CD14-positive monocyte (primary cell): ENCODE measurements around the gene TMEM45A. TPM values are rescaled to one million over a fixed set of nuclear protein-coding genes. Genes with fewer than 3 reads are reported as not detected.

Experiments used
- DNase-seq, 3 donors: peaks; one replicate each; pipeline ENCODE4 v3.0.0-alpha.2; 2011 to 2022
- H2AFZ ChIP-seq: 2 replicates; pipeline ENCODE4 v1.6.0; 2012; ENCODE audit warnings: mild to moderate bottlenecking, low read depth, low read length, inconsistent platforms; ENCODE audit not compliant: insufficient read depth, poor library complexity, severe bottlenecking
- H3K27ac ChIP-seq, 2 donors: 1 replicate in 1 of 2; 2 replicates in 1 of 2; pipeline ENCODE4 v1.5.1; 2012 to 2013; ENCODE audit warnings: low read length in 2 of 2, control low read depth in 1 of 2, inconsistent platforms in 1 of 2, low read depth in 1 of 2, mild to moderate bottlenecking in 1 of 2
- H3K27me3 ChIP-seq, 2 donors: one replicate each; pipeline versions ENCODE4 v1.6.0 to v1.6.1; 2011 to 2013; ENCODE audit warnings: low read length in 2 of 2; ENCODE audit not compliant: control insufficient read depth in 2 of 2, insufficient read depth in 2 of 2
- H3K36me3 ChIP-seq, 2 donors: replicated peaks in 1 of 2; 1 replicate in 1 of 2; 2 replicates in 1 of 2; pipeline versions ENCODE4 v1.5.1 to v1.6.1; 2012 to 2013; ENCODE audit warnings: low read length in 2 of 2, control low read depth in 1 of 2, inconsistent platforms in 1 of 2, mild to moderate bottlenecking in 1 of 2; ENCODE audit not compliant: insufficient read depth in 2 of 2, control insufficient read depth in 1 of 2
- H3K4me1 ChIP-seq, 2 donors: 1 replicate in 1 of 2; 2 replicates in 1 of 2; pipeline versions ENCODE4 v1.5.1 to v1.6.1; 2012 to 2013; ENCODE audit warnings: low read length in 2 of 2, control low read depth in 1 of 2, inconsistent platforms in 1 of 2, mild to moderate bottlenecking in 1 of 2, moderate library complexity in 1 of 2; ENCODE audit not compliant: insufficient read depth in 2 of 2, control insufficient read depth in 1 of 2
- H3K4me2 ChIP-seq: replicated peaks from 2 replicates; pipeline ENCODE3; 2012; ENCODE audit warnings: low read length, moderate library complexity, mild to moderate bottlenecking; ENCODE audit not compliant: poor library complexity, severe bottlenecking; ENCODE audit errors: extremely low read depth
- H3K4me3 ChIP-seq, 3 experiments: fragments of 200-600 bp in 1 of 3; sonication (generic) in 1 of 3; replicated peaks in 1 of 3; 1 replicate in 2 of 3; 2 replicates in 1 of 3; pipeline ENCODE4 v1.5.1; 2011 to 2013; ENCODE audit warnings: low read length in 3 of 3, mild to moderate bottlenecking in 3 of 3, control low read depth in 2 of 3, low read depth in 2 of 3, inconsistent platforms in 1 of 3, moderate library complexity in 1 of 3
- H3K79me2 ChIP-seq: 2 replicates; pipeline ENCODE4 v1.6.0; 2012; ENCODE audit warnings: mild to moderate bottlenecking, control low read depth, inconsistent platforms, low read length, moderate library complexity; ENCODE audit not compliant: insufficient read depth
- H3K9ac ChIP-seq: 2 replicates; pipeline ENCODE4 v1.6.0; 2017; ENCODE audit warnings: low read length, mild to moderate bottlenecking; ENCODE audit not compliant: insufficient read depth, poor library complexity, severe bottlenecking
- H3K9me3 ChIP-seq, 2 donors: replicated peaks in 1 of 2; 1 replicate in 1 of 2; 2 replicates in 1 of 2; pipeline versions ENCODE4 v1.5.1 to v1.6.1; 2012 to 2013; ENCODE audit warnings: low read length in 2 of 2, control low read depth in 1 of 2; ENCODE audit not compliant: control insufficient read depth in 1 of 2, insufficient read depth in 1 of 2
- H4K20me1 ChIP-seq: 2 replicates; pipeline ENCODE4 v1.6.0; 2012; ENCODE audit warnings: mild to moderate bottlenecking, low read length, control low read depth, moderate library complexity; ENCODE audit not compliant: insufficient read depth
- H3K27ac Mint-ChIP-seq, 7 donors: one replicate each; pipeline ENCODE4 v1.8.0; 2020; ENCODE audit warnings: mild to moderate bottlenecking in 7 of 7, mixed read lengths in 7 of 7, moderate library complexity in 6 of 7, inconsistent platforms in 2 of 7
- H3K27me3 Mint-ChIP-seq, 3 donors: one replicate each; pipeline ENCODE4 v1.8.0; 2021 to 2022; ENCODE audit warnings: low read depth in 3 of 3, mild to moderate bottlenecking in 3 of 3, mixed read lengths in 3 of 3, moderate library complexity in 3 of 3, inconsistent platforms in 1 of 3
- H3K36me3 Mint-ChIP-seq, 2 donors: one replicate each; pipeline ENCODE4 v1.8.0; 2020; ENCODE audit warnings: mixed read lengths in 2 of 2, inconsistent platforms in 1 of 2, mild to moderate bottlenecking in 1 of 2
- H3K4me1 Mint-ChIP-seq: one replicate; pipeline ENCODE4 v1.8.0; 2020; ENCODE audit warnings: mild to moderate bottlenecking, mixed read lengths
- H3K4me3 Mint-ChIP-seq, 2 donors: one replicate each; pipeline ENCODE4 v1.8.0; 2020; ENCODE audit warnings: mild to moderate bottlenecking in 2 of 2, mixed read lengths in 2 of 2, moderate library complexity in 1 of 2
- H3K9me3 Mint-ChIP-seq, 7 donors: one replicate each; pipeline ENCODE4 v1.8.0; 2020 to 2022; ENCODE audit warnings: mixed read lengths in 7 of 7, mild to moderate bottlenecking in 6 of 7, moderate library complexity in 6 of 7, inconsistent platforms in 2 of 7
- CTCF ChIP-seq: fragments of 200-600 bp; IDR thresholded peaks from one replicate; pipeline ENCODE4 v1.8.0; 2022; ENCODE audit warnings: antibody characterized with exemption, mild to moderate bottlenecking
- WGBS: methylation state at CpG from one replicate; pipeline ENCODE4 v1.1.5; 2013; ENCODE audit warnings: missing lambda C conversion rate; ENCODE audit not compliant: insufficient coverage; 5-methylcytosine and 5-hydroxymethylcytosine counted together
- intact Hi-C, 2 donors: fragments of 100-400 bp; cut with micrococcal nuclease; formaldehyde crosslinking; loops; one replicate each; pipeline versions ENCODE4 v1.15.0 to v1.15.1; 2023
- polyA plus RNA-seq, 3 donors: library from polyadenylated mRNA; depleted of rRNA in 1 of 3; unstranded in 2 of 3; stranded (reverse) in 1 of 3; fragments of 300-500 nt in 2 of 3; fragments of >200 nt in 1 of 3; fragmentation: Illumina TruSeq in 2 of 3; gene quantifications; 1 replicate in 2 of 3; 2 replicates in 1 of 3; pipeline ENCODE4 v1.2.3, GENCODE V29; 2012 to 2021

The TMEM45A gene
- polyA plus RNA-seq, 3 donors: 0.03 to 1.5 (median 0.97) TPM

- no peak overlapping the region for H3K4me3 ChIP-seq
- Mint-ChIP-seq H3K36me3 (no peaks in the 10 kb centered on the region), H3K4me3 (no peak overlapping the region), H3K27me3 (peaks cover 0 to 2% (median under 1%) of the 10 kb centered on the region in 3 donors), H3K9me3 (peaks cover 2 to 11% (median 8%) of the 10 kb centered on the region in 7 donors), H3K27ac (peak overlapping the region in 1 of 7 donors; percentile 54), H3K4me1 (peaks cover 22% of the 10 kb centered on the region)
- intact Hi-C loops: no loop called here
- H3K36me3 ChIP-seq: no peaks in the 10 kb centered on the region
- H3K27me3 ChIP-seq: no peaks in the 10 kb centered on the region
- no peak overlapping the region for H2AFZ ChIP-seq
- WGBS: 61% methylated on average over 9 of the region's 11 CpGs
- H3K9ac ChIP-seq: no peak overlapping the region
- DNase-seq: no peak
- no peaks in the 10 kb centered on the region for H3K9me3 ChIP-seq
- no peaks in the 10 kb centered on the region for H4K20me1 ChIP-seq
- no peak for TF ChIP-seq CTCF
- peaks cover 18% of the 10 kb centered on the region in 2 donors for H3K4me1 ChIP-seq
- H3K79me2 ChIP-seq: no peaks in the 10 kb centered on the region
- H3K4me2 ChIP-seq: no peak overlapping the region
- no peak overlapping the region for H3K27ac ChIP-seq
Measured at GRCh38 chr3:100600181-100601042, 108.0 kb downstream of the TMEM45A start.

- Mint-ChIP-seq H3K4me3 (peak overlapping the region; percentile 78 to 92), H3K9me3 (peaks cover 2 to 11% (median 8%) of the 10 kb centered on the region in 7 donors), H3K4me1 (peaks cover 22% of the 10 kb centered on the region), H3K36me3 (no peaks in the 10 kb centered on the region), H3K27ac (peak overlapping the region; percentile 73 to 95 (median 92)), H3K27me3 (peaks cover 0 to 4% (median 1%) of the 10 kb centered on the region in 3 donors)
- TF ChIP-seq CTCF: no peak
- Histone ChIP-seq H4K20me1 (no peaks in the 10 kb centered on the region), H3K4me3 (peak overlapping the region; percentile 38 to 83 (median 73)), H3K9me3 (no peaks in the 10 kb centered on the region), H3K9ac (peak overlapping the region; percentile 48), H3K79me2 (no peaks in the 10 kb centered on the region), H3K36me3 (no peaks in the 10 kb centered on the region), H3K27ac (peak overlapping the region; percentile 68 to 82), H2AFZ (peak overlapping the region; percentile 62), H3K4me1 (peaks cover 18% of the 10 kb centered on the region in 2 donors), H3K27me3 (no peaks in the 10 kb centered on the region), H3K4me2 (peak overlapping the region; percentile 75)
- peak; percentile 9 to 55 (median 33) for DNase-seq
- WGBS: no CpG with 5 or more reads among the region's 7 CpGs
- intact Hi-C loops: no loop called here
Measured at GRCh38 chr3:100602506-100603444, 110.4 kb downstream of the TMEM45A start.
